Pancreas (tissue), 10 donors: ENCODE results near the gene BIK. TPM values are rescaled to one million over a fixed set of nuclear protein-coding genes. Genes with fewer than 3 reads are reported as not detected.
A peak's percentile ranks its signal among the peaks of the same experiment; 100 is the strongest.

Experiments
- ATAC-seq, 4 donors: fragments of 200-7000 bp; cut with Tn5 transposase; one replicate each; pipeline versions ENCODE4 v1.8.0 to v1.9.1; 2020; ENCODE audit warnings: mild to moderate bottlenecking in 4 of 4, moderate library complexity in 4 of 4
- DNase-seq, 6 donors: peaks; one replicate each; pipeline ENCODE4 v3.0.0-alpha.2; 2020
- FAIRE-seq: peaks from 2 replicates; lab custom pipeline; 2012; peaks lifted over from hg19 to GRCh38; lab: Jason Lieb, UNC
- H3K27ac ChIP-seq, 4 donors: fragments of 200-600 bp; sonication (generic); 1 replicate in 3 of 4; 2 replicates in 1 of 4; pipeline versions ENCODE4 v1.5.0 to v1.8.0; 2020
- H3K27me3 ChIP-seq, 4 donors: fragments of 200-600 bp; one replicate each; pipeline ENCODE4 v1.8.0; 2021
- H3K36me3 ChIP-seq, 3 donors: fragments of 200-600 bp; sonication (generic) in 1 of 3; one replicate each; pipeline versions ENCODE4 v1.5.0 to v1.8.0; 2020 to 2021
- H3K4me1 ChIP-seq, 3 donors: fragments of 200-600 bp; one replicate each; pipeline ENCODE4 v1.8.0; 2021
- H3K4me3 ChIP-seq, 4 donors: fragments of 200-600 bp; sonication (generic) in 2 of 4; one replicate each; pipeline versions ENCODE4 v1.5.0 to v1.8.0; 2020 to 2021
- H3K9me3 ChIP-seq, 4 donors: fragments of 200-600 bp; one replicate each; pipeline ENCODE4 v1.8.0; 2021
- WGBS, 2 donors: extraction: QIAGEN DNeasy Blood & Tissue Kit; methylation state at CpG; one replicate each; pipeline ENCODE4 v1.1.7; 2013; 5-methylcytosine and 5-hydroxymethylcytosine counted together
- intact Hi-C, 3 donors: fragments of 100-400 bp; cut with DNase I; formaldehyde crosslinking; loops; one replicate each; pipeline versions ENCODE4 v1.11.1 to v1.14.2; 2022
- polyA plus RNA-seq, 2 donors: library from polyadenylated mRNA; stranded (reverse); fragments of 200-250 nt; gene quantifications; one replicate each; pipeline ENCODE4 v1.2.3, GENCODE V29; 2013
- total RNA-seq, 6 donors: library from RNA; stranded (reverse); fragmentation: NEBNext Ultra II Directional in 4 of 6; extraction: Animal tissue kit (Norgen Biotek cat#: 25700) in 4 of 6; gene quantifications; one replicate each; pipeline versions ENCODE4 v1.2.1 to v1.2.4, GENCODE V29; 2021 to 2023
- TF ChIP-seq, protein P1 (sequence below), 4 donors: fragments of 200-600 bp; sonication (generic) in 3 of 4; IDR thresholded peaks; one replicate each; pipeline versions ENCODE4 v1.5.0 to v1.8.0; 2021; ENCODE audit warnings: antibody characterized with exemption in 4 of 4
- donor health status: healthy with polysubstance abuse.
- donor health status: DM: no; HTN: no; CAD: no; lungs with moderate emphysema.
- donor health status: DM: no; HTN: no; CAD: no.
- donor health status: control.
- donor health status: control.
- donor health status: Bipolar disorder and iron deficiency.
- donor health status: DM: yes; HTN: yes; CAD: no.
- donor health status: DM: no; HTN: no; CAD: no.
- donor health status: DM: no; HTN: no; CAD: no.
- donor health status: DM: yes; HTN: yes; CAD: no.

BIK gene
- total and polyA plus RNA-seq, 8 donors, result 0.97 to 8.4 (median 3.1) TPM

- intact Hi-C loops, result no loop called here
- Histone ChIP-seq H3K36me3 (no peaks in the 10 kb centered on the region), H3K27ac (no peak overlapping the region), H3K9me3 (no peaks in the 10 kb centered on the region), H3K4me1 (no peaks in the 10 kb centered on the region), H3K4me3 (no peak overlapping the region), H3K27me3 (no peaks in the 10 kb centered on the region)
- ATAC-seq, result no peak
- TF ChIP-seq, protein P1, sequence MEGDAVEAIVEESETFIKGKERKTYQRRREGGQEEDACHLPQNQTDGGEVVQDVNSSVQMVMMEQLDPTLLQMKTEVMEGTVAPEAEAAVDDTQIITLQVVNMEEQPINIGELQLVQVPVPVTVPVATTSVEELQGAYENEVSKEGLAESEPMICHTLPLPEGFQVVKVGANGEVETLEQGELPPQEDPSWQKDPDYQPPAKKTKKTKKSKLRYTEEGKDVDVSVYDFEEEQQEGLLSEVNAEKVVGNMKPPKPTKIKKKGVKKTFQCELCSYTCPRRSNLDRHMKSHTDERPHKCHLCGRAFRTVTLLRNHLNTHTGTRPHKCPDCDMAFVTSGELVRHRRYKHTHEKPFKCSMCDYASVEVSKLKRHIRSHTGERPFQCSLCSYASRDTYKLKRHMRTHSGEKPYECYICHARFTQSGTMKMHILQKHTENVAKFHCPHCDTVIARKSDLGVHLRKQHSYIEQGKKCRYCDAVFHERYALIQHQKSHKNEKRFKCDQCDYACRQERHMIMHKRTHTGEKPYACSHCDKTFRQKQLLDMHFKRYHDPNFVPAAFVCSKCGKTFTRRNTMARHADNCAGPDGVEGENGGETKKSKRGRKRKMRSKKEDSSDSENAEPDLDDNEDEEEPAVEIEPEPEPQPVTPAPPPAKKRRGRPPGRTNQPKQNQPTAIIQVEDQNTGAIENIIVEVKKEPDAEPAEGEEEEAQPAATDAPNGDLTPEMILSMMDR (IDR thresholded peaks at IDR 0.05), result no peak
- no peak for FAIRE-seq
- 89 to 98% methylated on average over 9 to 12 of the region's 12 CpGs for WGBS, 2 donors
- DNase-seq, result no peak
These were observed 32.0 kb upstream of the BIK start for GRCh38 chr22:43078522-43078921.

DNA sequence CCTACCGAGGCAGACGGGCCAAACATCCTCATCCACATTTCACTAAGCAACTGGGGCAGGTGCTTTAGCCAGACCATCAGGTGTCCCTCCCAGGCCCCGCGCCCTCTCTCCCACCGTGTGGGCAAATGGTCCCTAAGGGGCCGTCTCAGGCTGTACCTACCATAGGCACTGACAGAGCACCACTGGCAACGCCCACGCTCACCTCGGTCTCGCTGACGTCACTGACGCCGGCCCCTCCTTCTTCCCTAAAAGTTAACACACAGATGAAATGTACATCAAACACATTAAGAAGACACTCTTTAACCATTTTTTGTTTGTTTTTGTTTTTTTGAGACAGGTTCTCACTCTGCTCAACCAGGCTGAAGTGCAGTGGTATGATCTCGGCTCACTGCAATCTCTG is 30.8 kb upstream of the BIK start:
- no peaks in the 10 kb centered on the region for H3K4me1 ChIP-seq
- TF ChIP-seq, protein P1 (IDR thresholded peaks at IDR 0.05), result no peak
- H3K9me3 ChIP-seq, result no peaks in the 10 kb centered on the region
- ATAC-seq (no peak), FAIRE-seq (no peak), DNase-seq (no peak)
- no peak overlapping the region for H3K4me3 ChIP-seq
- H3K27ac ChIP-seq, result no peak overlapping the region
- H3K27me3 ChIP-seq, result no peaks in the 10 kb centered on the region
- WGBS, 2 donors, result 90 to 95% methylated on average over 14 of the region's 14 CpGs
- intact Hi-C loops, result no loop called here
- H3K36me3 ChIP-seq, result no peaks in the 10 kb centered on the region

GRCh38 chr22:43080616-43081015 is 29.9 kb upstream of the BIK start:
- DNase-seq (no peak), FAIRE-seq (no peak), ATAC-seq (peak in 3 of 4 donors; percentile 18 to 31 (median 22))
- Histone ChIP-seq H3K4me3 (no peak overlapping the region), H3K36me3 (no peaks in the 10 kb centered on the region), H3K9me3 (no peaks in the 10 kb centered on the region), H3K27ac (no peak overlapping the region), H3K4me1 (no peaks in the 10 kb centered on the region), H3K27me3 (no peaks in the 10 kb centered on the region)
- 79 to 83% methylated on average over 2 of the region's 2 CpGs for WGBS, 2 donors
- TF ChIP-seq, protein P1 (IDR thresholded peaks at IDR 0.05), result no peak
- intact Hi-C loops, result no loop called here

DNA sequence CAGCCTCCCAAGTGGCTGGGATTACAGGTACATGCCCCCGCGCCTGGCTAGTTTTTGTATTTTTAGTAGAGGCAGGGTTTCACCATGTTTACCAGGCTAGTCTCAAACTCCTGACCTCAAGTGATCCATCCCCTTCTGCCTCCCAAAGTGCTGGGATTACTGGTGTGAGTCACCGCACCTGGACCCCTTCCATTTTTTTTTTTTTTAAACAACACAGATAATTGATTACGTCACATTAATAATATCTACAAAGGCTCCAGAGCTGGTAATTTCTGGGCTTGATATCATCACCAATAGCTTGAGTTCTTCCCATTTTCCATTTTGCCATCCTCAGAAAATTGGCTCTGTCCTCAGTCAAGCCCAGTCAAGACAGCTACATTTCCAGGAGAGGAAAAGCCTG is 28.6 kb upstream of the BIK start:
- no peak for ATAC-seq
- H3K36me3 ChIP-seq, result no peaks in the 10 kb centered on the region
- H3K27me3 ChIP-seq, result no peaks in the 10 kb centered on the region
- TF ChIP-seq, protein P1 (IDR thresholded peaks at IDR 0.05), result no peak
- no peaks in the 10 kb centered on the region for H3K4me1 ChIP-seq
- no peak overlapping the region for H3K27ac ChIP-seq
- DNase-seq, result no peak
- H3K9me3 ChIP-seq, result no peaks in the 10 kb centered on the region
- 93 to 95% methylated on average over 4 of the region's 4 CpGs for WGBS, 2 donors
- no peak overlapping the region for H3K4me3 ChIP-seq
- intact Hi-C loops, result no loop called here
- no peak for FAIRE-seq

DNA sequence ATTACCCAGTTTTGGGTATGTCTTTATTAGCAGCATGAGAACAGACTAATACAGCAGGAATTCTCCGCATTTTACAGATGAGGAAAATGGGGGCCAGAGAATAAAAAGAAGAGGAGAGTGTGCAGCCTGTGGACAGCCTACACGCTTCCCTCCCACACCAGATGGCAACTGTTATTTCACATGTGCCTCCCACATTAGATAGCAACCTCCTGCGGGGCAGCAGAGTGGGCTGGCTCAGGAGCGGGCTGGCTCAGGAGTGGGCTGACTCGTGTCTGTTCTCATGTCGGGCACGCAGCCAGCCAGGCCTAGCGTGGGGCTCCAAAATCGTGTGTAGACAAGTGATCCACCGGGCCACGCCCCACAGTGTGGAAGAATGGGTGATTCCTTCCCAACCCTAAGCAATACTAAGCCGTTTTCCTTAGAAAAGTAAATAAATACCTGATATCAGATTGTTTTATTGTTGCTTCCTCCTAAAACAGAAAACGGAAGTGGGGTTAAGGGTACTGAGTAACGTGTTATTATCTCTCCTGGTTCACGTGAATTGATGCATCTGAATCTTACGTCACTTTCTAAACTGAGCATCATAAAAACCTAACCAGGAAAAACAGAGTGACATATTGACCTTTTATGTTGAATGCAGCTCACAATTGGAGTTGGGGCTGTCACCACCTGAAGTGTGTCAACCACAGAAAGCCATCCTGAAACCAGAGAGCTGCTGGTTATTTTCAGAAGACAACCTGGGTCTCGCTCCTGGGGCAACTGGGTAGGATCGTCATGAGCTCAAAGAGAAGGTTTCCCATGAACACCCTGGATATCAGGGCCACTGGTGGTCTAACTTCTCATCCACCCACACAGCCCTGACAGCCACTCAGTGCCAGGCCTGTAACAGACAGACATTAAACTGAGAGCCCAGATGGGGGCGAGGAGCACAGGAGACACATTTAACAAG is 24.6 kb upstream of the BIK start:
- peaks cover 0 to 6% (median 0%) of the 10 kb centered on the region in 3 donors for H3K4me1 ChIP-seq
- TF ChIP-seq, protein P1 (IDR thresholded peaks at IDR 0.05), result no peak
- no peaks in the 10 kb centered on the region for H3K27me3 ChIP-seq
- H3K4me3 ChIP-seq, result no peak overlapping the region
- FAIRE-seq (no peak), DNase-seq (no peak), ATAC-seq (no peak)
- intact Hi-C loops, result no loop called here
- WGBS, 2 donors, result 86 to 89% methylated on average over 19 of the region's 19 CpGs
- H3K36me3 ChIP-seq, result no peaks in the 10 kb centered on the region
- no peaks in the 10 kb centered on the region for H3K9me3 ChIP-seq
- no peak overlapping the region for H3K27ac ChIP-seq
